Activated T-helper 9 cell treated with anti-CD3 and anti-CD28 coated beads, Interleukin-2, amount 50 U/mL, for 16 hours (primary cell): ENCODE measurements around the gene RNASE13.

ENCODE experiments used
- DNase-seq: peaks from one replicate; pipeline ENCODE4 v3.0.0-alpha.2; 2020; ENCODE audit warnings: low read depth

The RNASE13 gene

DNA sequence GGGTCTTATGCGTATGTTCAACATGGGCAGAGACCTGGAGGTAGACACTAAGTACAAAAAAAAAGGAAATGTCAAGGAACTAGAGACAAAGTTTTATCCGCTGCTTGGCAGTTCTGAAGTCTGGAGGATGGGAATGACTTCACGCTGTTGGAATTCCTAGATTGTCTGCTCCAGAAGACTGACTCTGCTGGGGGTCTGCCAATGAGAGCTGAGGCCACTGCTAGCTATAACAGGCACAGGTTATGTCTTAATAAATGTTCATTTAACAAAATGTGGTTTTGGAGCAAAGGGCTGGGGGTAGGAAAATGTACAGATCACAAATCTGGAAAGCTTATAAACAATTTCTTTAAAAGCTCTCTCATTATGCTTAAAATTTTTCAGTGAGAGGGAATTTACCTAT is 28.9 kb upstream of the RNASE13 start:
- no peak for DNase-seq

DNA sequence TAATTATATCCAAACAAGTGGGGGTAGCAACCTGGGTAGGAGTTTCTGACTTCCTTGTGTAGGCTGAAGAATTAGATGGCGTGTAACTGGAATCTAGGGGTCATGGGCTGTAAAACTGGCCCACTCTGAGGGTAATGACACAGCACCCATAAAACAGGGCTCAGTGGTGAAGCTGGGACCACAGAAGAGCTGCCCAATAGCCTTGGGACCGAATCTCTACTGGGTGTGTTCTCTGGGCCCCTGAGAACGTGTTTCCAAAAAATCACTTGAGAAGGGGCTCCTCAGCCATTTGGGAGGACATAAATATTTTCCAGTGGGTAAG is 26.7 kb upstream of the RNASE13 start:
- no peak for DNase-seq

DNA sequence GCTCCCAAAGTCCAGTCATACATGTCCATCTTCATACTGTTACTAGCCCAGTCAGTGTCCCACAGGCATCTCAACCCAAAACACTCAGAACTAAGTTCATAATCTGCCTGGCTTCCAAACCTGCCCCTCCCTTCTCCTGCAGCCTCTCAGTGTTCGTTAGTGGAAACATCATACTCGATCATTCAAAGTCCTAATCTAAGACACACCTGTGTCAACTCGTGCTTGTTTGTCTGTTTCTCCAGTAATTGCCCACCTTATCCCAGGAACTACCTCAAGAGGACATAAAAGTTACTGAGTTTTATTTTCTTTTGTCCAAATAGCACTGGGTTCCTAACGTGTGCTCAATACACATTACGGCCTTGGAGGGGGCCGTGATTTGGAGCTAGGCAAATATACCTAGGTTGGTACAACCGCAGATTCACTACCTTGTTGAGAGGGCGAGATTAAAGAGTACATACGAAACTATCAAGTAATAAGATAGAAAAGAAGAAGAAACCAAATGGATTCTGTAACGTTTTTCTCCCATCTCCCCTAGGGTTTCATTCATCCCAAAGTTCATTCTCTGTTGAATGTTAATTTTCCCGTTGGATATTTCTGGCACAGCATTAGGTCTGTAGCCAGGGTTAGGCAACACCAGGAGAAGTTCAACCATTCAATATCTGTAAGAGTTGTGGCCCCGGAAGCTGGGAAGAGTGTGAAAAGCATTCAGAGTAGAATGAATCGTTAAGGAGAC is 26.2 kb upstream of the RNASE13 start:
- DNase-seq: no peak

DNA sequence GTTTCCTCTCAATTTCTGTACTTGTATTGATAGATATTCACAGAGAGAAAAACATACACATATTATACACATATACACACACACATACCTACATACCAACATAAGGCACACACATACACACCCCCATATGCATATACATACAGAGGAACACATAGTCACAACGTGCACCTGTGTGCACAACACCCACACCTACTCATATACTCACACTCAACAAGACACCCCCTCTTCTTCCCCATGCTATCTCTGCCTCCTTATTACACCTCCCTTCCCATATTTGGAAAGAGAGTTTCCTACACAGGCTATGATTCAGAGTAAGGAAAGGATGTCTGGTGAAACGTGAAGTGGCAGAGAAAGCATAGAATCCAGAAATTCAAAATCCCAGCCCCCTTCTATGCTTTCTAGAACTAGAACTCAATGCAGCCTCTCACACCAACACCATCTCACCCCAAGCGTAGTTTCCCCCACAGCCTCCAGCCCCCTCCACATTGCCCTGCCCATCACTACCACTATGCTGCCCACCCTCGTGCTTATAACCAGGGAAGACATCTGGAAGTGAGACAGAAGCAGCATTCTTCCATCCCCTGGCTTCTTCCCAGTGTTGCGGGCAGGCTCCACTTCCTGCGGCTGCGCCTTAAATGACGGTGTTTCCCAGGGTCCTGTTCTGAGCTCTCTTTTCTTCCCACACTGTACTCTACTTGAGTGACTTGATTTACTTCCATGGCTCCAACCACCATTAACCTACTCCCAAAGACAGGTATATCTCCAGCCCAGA is 25.4 kb upstream of the RNASE13 start:
- no peak for DNase-seq

DNA sequence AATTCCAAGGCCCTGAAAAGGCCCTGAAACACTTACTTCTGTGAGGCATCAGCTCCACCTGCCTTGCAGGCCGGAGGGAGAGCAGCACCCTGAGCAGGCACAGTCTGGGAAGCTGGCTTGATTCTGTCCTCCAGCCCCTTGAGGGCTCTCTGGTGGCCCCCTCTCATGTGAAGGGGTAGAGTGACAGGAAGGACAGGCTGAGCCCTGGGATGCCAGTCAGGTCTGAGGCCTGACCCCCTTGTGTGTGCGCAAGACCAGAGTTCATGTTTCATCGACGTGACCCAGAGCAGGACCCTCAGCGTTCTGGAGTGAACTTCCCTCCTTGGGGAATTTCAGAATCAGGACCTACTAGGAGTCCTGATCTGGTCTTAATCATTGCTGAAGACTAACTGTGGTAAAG is 24.3 kb upstream of the RNASE13 start:
- DNase-seq: no peak

DNA sequence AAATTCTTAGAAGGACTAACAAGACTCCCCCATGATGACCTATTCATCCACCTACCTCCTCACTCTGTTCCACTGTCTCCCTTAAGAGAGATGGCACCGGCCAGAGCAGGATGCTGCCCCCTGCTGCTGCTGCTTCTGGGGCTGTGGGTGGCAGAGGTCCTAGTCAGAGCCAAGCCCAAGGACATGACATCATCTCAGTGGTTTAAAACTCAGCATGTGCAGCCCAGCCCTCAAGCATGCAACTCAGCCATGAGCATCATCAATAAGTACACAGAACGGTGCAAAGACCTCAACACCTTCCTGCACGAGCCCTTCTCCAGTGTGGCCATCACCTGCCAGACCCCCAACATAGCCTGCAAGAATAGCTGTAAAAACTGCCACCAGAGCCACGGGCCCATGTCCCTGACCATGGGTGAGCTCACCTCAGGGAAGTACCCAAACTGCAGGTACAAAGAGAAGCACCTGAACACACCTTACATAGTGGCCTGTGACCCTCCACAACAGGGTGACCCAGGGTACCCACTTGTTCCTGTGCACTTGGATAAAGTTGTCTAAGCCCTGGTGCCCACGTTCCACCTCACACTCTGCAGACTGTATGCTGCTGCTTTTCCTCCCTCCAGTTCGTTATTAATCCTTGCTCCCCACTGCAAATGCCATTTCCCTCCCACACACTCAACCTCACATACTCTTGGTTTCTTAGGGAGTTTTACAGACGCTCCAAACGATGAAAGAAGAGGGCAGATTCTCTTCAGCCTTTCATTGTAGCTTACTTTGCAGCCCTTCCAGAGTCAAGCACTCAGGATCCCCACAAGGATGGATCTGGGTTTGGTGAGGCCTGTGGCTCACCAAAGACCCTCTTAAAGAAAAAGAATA is 23.4 kb upstream of the RNASE13 start, which contains the start of gene RNASE8:
RNASE8 (plus strand) TSS at position 20 of the 873 bp plus-strand sequence; CDS start at position 91, 71 bp downstream.
- no peak for DNase-seq

DNA sequence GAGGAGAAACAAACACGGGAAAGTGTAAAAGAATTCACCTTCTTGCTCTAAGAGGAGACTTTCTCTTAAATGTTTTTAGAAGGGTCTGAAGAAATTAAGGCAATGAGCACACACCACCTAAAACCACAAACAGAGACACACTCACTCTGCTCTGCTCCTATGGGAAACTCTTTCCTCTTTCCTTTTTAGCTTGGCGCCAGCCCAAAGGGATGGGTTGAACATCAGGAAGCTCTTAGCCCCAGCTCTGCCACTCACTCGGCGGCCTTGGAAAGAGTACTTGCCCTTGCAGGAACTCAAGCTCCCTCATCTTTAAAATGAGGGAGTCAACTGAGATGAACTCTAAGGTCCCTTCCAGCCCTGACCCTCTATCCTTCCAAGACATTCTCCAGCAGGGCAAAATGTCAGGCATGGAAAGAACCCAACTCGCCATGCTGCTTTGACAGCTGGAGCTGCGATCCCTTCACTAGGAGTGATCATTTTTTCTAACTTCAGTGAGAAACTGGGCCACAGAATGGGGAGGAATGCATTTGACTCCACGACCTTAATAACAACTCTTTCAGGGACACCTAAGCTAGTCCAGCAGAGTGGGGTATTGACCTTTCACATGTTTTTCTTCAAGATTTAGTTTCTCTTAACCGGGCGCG is 22.0 kb upstream of the RNASE13 start:
- no peak for DNase-seq

DNA sequence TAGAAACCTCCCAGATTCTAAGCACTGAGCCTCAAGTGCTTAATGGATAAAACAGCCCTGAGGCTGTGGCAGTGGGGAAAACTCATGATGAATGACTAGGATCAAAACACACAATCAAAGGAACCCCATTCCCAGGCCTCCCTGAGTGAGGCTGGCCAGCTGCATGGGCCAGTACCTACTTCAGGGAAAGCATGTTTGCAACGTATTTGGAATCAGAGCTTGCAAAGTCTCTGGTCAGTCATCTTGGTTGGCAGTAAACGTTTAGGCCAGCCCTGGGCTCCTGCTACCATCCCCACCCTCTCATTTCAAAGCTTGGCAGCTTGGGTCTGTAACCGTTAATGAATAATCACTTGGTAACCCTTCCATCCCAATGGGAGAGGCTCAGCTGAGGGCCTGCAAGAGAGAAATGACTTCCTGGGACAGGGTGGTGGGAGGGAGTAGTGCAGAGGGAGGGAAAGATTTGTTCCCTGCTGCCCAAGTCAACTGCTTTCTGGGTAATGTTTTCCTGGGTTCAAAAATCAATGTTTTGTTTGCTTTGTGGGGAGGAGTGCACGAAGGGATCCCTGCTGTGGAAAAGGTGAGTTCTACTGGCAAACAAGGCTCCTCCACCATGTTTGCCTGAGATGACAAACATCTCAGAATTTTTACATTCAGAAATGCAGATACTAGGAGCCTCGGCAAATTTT is 21.0 kb upstream of the RNASE13 start:
- no peak for DNase-seq

DNA sequence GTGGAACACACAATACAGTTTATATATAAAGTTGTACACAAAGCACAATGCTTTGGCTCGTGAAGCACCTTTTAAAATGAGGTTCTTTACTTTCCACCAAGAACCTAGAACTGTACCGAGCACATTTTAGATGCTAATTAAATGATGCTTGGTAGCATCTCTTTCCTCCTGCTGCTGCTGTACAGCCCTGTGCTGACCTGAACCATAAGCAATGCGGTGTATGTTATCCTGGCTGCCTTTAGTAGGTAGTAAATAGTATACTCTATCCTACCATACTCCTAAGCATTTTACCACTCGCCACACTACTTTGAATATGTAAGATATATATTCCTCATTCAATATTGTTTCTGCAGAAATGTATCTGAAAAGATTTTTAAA is 20.1 kb upstream of the RNASE13 start:
- no peak for DNase-seq

DNA sequence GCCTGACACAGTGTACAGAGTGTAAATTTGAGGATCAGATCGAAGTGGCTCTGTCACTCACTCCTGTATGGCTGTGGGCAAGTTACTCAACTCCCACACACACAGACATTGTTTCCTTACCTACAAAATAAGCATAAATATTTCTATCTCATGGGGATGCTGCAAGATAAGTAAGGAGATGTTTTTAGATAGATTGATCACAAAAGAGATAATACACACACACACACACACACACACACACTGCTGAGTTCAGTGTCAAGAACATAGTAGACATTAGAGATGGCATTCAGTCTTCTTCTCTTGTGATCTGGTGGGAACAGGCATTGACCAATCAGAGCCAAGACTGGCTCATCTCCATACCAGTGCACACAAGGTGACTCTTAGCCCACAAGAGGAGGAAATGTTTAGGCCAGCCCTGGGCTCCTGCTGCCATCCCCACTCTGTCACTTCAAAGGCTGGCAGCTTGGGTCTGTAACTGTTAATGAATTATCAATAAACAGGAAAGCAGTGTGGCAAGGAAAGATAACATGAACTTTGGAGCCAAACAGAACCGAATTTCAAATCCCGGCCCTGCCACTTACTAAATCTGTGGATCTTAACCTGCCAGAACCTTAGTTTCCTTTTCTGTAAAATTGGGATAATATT is 19.6 kb upstream of the RNASE13 start:
- no peak for DNase-seq

DNA sequence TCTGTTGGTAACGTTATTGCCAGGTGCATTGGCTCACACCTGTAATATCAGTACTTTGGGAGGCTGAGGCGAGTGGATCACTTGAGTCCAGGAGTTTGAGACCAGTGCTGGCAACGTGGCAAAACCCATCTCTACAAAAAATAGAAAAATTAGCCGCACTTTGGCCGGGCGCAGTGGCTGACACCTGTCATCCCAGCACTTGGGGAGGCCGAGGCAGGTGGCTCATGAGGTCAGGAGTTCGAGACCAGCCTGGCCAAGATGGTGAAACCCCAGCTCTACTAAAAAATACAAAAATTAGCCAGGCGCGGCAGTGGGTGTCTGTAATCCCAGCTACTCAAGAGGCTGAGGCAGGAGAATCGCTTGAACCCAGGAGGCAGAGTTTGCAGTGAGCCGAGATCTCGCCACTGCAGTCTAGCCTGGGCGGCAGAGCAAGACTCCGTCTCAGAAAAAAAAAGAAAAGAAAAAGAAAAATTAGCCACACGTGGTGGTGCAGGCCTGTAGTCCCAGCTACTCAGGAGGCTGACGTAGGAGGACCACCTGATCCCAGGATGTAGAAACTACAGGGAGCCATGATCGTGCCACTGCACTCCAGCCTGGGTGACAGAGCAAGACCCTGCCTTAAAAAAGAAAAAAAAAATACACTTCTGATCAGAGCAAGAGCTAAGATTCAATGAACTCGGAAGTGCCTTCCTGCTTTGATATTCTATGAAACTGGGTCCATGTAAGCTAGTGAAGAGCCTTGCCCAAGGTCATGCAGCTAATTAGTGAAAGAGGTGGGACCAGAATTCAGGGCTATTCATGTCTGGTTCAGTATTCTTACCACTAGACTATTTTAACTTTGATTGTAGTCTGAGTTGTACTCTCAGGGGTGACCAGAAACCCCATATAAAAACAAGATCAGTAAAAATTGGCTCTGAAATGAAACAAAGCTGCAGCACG is 18.8 kb upstream of the RNASE13 start:
- DNase-seq: no peak

DNA sequence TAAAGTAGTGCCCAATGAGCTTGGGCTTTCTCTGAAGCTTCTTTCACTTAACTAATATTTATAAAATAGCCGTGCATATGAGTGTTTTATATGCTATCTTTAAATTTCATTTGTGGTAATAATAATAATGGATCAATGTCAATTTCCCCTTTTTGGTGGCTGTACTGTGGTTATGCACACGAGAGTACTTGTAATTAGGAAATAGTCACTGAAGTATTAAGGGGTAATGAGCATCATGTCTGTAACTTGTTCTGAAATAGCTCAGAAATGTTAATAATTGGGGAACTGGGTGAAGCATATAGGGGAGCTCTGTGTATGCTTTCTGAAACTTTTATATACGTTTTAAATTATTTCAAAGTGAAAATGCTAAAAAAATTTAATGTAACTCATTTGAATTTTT is 16.0 kb upstream of the RNASE13 start:
- DNase-seq: no peak

DNA sequence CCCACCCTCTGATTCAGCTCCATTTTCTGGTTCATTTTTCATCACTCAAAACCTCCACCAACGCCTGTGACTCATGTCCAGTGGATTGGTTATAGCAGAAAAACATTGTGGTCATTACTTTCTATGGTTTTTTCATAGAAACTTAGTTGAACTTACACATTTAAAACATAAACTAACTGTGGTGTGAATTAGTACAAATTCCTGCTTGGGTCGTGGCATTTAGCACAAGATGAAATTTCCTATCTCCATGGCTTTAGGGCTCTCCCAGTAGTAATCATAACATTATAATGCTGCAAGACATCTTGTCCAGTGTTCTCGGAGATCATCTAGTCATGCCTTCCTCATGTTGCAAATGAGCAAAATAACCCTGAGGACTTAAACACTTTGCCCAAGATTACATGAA is 14.7 kb upstream of the RNASE13 start:
- DNase-seq: no peak

DNA sequence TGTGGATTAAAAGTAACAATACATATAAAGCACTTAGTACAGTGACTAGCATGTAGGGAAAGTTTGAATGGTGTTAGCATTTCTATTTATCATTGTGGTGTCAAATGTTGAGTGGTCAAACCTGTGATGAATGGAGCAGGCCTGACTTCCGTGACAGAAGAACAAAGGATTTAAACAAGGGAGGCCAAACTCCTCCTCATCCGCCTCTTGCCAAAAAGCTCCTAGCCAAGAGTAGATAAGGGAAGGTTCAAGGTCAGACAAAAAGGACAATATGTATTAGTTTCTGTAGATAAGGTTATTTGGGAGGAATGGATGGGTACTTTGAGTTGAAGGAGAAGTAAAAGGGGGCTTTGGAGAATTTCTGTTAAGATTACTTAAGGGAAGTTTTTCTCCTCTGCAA is 14.0 kb upstream of the RNASE13 start:
- DNase-seq: no peak

DNA sequence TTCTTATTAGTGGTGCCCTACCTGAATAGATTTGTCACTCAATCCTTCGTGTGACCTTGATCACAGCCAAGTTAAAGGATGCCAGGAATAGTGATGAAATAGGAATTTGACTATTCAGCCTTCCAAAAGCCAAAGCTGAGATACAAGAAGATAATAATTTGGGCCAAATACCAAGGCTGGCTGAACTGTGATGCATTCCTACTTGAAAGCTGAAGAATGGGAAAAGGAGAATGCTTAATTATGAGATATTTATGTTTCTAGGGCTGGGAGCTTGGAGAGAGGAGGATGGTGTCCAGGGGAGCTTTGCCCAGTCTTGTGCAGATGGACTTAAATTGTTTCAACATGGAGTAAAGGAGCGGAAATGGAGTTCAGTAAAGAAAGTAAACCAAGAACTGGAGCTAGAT is 12.8 kb upstream of the RNASE13 start:
- no peak for DNase-seq

DNA sequence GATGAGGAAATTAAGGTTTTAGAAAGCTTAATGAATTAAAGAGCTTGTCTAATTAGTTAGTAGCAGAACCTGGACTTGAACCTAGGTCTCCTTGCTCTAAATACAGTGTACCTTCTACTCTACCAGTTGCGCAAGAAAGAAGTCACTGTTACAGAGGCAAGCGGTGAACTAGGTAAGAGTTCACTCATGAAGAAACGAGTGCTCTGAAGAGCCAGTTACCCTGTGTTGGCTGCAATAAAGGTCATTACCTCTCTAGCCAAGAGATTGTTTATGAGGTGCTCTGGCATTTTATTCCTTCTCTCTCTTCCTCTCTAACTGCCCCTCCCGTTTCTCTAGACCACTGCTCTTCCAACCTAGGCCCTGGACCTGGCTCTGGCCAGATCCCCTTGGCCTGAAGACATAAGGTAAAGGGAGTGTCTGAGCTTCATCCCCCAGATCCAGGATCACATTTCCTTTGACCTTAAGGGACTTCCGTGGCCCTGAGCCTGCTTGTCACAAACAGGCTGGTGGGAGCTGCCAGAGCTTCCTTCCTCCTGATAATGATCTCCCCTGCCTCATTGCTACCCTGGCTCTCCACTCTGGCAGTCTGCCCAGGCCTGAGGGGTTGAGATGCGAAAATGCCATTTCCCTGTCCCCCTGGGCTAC is 9.5 kb upstream of the RNASE13 start:
- no peak for DNase-seq

DNA sequence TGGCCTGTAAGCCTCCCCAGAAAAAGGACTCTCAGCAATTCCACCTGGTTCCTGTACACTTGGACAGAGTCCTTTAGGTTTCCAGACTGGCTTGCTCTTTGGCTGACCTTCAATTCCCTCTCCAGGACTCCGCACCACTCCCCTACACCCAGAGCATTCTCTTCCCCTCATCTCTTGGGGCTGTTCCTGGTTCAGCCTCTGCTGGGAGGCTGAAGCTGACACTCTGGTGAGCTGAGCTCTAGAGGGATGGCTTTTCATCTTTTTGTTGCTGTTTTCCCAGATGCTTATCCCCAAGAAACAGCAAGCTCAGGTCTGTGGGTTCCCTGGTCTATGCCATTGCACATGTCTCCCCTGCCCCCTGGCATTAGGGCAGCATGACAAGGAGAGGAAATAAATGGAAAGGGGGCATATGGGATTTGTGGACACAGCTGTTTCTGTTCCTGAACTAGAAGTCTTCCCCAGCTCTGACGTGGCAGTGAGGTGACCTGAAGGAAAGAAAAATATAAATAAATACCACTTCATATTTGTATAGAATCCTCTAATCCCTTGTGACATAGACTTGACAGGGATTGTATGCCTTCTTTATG is 8.9 kb upstream of the RNASE13 start:
- DNase-seq: no peak

DNA sequence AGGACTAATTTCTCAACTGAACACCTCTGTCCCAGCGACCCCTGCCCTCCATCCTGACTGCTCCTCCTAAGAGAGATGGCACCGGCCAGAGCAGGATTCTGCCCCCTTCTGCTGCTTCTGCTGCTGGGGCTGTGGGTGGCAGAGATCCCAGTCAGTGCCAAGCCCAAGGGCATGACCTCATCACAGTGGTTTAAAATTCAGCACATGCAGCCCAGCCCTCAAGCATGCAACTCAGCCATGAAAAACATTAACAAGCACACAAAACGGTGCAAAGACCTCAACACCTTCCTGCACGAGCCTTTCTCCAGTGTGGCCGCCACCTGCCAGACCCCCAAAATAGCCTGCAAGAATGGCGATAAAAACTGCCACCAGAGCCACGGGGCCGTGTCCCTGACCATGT is 8.3 kb upstream of the RNASE13 start:
- no peak for DNase-seq
